GM19238 (cell line): ENCODE data around the gene MAP3K2.
"Not testable (repeated sequence)": the region's sequence is repeated elsewhere in the genome, so short reads cannot be mapped to it uniquely, and the experiment has no call there.

Experiments
- DNase-seq: peaks from one replicate; pipeline ENCODE4 v3.0.0; 2011; ENCODE audit warnings: low spot score; ENCODE audit not compliant: insufficient read length

The MAP3K2 gene

DNA sequence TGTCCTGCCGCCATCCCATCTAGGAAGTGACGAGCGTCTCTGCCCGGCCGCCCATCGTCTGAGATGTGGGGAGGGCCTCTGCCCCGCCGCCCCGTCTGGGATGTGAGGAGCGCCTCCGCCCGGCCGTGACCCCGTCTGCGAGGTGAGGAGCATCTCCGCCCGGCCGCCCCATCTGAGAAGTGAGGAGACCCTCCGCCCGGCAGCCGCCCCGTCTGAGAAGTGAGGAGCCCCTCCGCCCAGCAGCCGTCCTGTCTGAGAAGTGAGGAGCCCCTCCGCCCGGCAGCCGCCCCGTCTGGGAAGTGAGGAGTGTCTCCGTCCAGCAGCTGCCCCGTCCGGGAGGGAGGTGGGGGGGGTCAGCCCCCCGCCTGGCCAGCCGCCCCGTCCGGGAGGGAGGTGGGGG is 34.6 kb downstream of the MAP3K2 start:
- not testable (repeated sequence) for DNase-seq

GRCh38 chr2:127351603-127352002 is 36.2 kb downstream of the MAP3K2 start:
- DNase-seq, result no peak

DNA sequence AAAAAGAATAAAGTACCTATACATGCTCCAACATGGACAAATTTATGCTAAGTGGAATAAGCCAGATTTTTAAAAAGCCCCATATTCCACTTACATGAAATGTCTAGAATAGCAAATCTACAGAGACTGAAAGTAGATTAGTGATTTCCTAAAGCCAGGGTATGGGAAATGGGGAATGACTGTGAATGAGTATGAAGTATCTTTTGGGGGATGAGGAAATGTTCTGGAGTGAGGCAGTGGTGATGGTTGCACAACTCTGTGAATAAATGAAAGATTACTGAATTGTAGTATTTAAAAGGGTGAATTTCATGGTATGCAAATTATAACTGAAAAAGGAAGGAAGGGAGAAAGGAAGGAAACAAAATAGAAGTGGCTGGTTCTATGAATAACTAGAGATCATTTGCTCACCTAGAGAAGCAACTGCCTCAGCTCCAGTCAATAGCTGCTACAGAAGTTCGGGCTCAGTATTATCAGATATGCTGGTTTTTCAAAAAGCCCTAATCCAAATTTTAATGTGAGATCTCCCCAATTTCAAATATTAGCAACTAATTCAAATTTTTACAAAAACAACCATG is 39.3 kb downstream of the MAP3K2 start:
- DNase-seq, result no peak

DNA sequence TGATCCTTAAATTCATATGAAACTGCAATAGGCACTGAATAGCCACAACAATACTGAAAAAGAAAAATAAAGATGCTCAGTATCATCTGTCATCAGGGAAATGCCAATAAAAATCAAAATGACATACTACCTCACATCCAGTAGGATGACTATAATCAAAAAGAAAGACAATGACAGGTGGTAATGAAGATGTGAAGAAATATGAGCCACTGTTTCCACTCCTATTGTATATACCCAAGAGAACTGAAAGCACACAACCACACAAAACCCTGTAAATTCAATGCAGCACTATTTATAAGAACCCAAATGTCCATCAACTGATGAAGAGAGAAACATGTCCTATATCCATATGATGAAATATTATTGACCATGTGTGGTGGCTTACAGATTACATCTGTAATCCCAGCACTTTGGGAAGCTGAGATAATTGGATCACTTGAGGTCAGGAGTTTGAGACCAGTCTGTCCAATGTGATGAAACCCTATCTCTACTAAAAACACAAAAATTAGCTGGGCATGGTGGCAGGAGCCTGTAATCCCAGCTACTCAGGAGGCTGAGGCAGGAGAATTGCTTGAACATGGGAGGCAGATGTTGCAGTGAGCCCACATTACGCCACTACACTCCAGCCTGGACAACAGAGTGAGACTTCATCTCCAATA is 39.9 kb downstream of the MAP3K2 start:
- no peak for DNase-seq

- no peak for DNase-seq
Observed at GRCh38 chr2:127347015-127347414, 40.8 kb downstream of the MAP3K2 start.

DNA sequence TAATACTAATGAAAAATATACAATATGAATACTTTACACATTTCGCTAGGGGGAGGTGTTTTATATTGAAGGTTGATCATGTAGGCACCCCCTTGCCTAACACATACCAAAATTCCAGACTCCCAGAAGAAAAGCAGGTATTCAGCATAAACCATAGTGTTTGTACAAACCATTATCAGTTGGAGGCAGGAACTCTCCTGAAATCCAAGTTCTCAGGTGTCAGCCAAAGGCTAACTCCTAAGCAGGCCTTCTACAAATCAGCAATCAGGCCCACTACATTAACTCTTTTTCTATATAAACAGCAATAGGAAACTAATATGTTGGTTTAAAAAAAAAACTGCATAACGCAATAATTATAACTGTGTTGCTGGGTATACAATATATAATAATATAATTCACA is 44.5 kb downstream of the MAP3K2 start:
- DNase-seq, result no peak

GRCh38 chr2:127342101-127342500 is 45.7 kb downstream of the MAP3K2 start:
- no peak for DNase-seq

DNA sequence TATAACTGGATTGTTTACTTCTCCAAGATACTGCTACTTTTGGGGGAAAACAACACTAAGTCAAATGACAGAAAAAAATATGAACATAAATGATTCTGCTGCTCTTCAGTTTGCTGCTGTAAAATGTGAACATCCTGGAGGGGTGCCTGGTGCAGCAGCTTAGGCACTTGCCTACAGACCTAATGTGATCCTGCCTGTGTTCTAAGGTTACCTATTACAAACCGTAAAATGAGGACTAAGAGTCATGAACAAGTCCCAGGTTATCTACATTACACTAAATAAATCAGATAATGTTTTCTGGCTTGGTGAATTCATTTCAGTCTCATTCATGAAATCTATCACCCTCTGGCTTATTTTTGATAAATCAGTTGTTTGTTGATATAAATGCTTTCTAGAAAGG is 55.4 kb downstream of the MAP3K2 start:
- no peak for DNase-seq

DNA sequence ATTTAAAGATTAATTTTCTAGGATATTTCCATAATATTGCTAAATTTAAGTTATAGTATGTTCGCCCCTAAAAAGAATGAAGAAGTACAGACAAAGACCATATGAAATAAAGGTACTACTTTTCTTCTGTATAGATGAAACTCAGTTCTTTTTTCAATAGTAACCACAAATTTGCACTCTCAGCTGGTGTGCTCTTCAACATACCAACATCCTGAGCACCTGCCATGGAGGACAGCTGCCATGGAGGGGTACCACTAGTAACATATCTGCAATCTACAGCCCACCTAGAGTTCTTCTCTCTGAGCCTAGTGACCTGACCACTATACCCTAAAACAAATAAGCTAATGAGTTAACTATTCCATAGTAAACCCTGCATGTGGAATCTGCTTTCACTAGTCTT is 57.0 kb downstream of the MAP3K2 start:
- DNase-seq, result no peak

GRCh38 chr2:127326289-127326945 is 61.4 kb downstream of the MAP3K2 start:
- no peak for DNase-seq

DNA sequence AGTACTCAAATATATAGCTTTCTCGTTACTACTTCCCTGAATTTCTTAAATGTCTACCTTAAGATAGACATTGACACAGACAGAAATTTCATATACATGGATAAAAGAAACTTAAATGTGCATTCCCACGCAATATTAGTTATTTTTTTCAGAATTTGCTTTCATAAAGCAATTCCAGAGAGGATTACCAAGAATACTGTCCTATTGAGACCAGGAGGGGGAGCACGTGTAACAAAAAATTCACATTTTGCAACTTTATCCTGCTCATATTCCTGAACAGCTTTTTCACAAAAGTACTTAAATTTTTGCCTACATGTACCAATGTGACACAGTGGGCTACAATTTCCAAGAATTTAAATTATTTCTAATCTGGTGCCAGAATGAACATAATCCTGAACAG is 63.1 kb downstream of the MAP3K2 start:
- DNase-seq, result no peak

DNA sequence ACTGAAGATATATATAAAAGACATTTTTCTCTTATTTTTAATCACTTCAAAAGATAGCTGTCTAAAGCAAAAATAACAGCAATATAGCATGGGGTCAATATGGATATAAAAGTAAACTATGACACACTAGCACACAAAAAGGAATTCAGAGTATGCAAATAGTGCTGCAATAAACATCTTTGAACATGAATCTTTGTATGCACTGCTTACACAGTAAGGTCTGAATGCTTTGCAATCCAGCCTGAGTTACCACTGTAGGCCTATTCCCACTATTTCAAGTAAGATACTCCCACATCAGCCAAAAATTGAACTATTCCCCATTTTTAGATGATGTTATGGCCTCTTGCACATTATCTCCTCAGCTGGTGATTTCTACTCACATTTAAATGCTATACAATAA is 66.5 kb downstream of the MAP3K2 start:
- DNase-seq, result no peak

- no peak for DNase-seq
Observed at GRCh38 chr2:127320586-127321275, 67.0 kb downstream of the MAP3K2 start.

DNA sequence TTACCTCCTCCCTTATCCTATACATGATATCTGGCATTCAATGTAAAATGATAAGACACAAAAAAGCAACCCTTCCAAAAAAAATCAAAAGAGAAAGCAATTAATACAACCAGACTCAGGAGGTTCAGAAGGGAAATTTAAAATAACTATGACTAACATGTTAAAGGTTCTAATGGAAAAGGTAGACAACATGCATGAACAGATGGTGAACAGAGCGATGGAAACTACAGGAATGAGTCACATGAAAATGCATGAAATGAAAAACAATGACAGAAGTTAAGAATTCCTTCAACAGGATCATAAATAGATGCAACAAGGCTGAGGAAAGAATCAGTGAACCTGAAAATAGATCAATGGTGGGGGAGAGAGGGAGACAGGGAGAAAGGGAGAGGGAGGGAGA is 67.7 kb downstream of the MAP3K2 start:
- no peak for DNase-seq

DNA sequence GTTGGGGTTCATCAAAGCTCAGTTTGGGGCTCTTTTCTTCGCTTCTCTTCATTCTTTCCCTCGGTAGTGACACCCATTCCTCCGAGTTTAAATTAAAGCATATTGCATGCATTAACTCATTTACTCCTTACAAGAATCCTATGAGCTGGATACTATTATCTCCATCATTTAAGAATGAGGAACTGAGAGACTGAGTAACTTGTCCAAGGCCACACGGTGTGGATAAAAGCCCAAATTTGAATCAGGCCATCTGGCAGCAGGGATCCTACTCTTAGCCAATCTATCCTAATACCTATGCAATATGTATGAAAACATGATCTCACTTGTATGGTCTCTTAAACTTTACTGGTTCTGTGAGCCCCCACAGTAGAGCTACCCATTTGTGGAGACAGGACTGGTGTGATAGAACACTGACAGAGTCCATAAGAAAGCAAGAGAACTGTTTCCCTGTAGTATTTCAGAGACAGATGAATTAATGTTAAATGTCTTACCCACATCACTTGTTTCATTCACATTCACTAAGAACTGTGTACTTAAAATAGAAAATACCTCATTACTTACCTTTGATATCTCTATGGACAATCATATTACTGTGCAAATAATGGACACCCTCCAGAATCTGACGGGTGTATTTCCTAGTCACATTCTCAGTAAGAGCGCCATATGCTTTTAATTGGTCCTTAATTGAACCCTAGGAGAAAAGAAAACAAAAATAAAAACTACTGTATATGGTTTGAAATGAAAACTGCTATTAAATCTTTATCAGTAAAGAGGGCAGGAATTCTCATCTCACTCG is 73.4 kb downstream of the MAP3K2 start:
- no peak for DNase-seq

- DNase-seq, result no peak
Observed at GRCh38 chr2:127313406-127313805, 74.4 kb downstream of the MAP3K2 start.

GRCh38 chr2:127310980-127311379 is 76.8 kb downstream of the MAP3K2 start:
- DNase-seq, result no peak

DNA sequence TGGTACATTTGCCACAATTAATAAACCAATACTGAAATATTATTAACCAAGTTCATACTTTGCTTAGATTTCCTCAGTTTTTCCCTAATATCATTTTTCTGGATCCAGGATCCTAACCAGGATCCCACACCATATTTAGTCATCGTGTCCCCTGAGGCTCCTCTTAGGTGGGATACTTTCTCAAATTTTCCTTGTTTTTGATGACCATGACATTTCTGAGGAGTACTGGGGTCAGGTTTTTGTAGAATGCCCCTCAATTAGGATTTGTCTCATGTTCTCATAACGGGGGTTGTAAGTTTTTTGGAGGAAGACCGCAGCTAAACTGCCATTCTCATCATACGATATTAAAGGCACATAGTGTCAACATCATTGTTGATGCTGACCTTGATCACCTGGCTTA is 78.3 kb downstream of the MAP3K2 start:
- DNase-seq, result no peak

GRCh38 chr2:127308586-127309138 is 79.1 kb downstream of the MAP3K2 start:
- DNase-seq, result no peak

- no peak for DNase-seq
Observed at GRCh38 chr2:127305990-127306585, 81.7 kb downstream of the MAP3K2 start.

DNA sequence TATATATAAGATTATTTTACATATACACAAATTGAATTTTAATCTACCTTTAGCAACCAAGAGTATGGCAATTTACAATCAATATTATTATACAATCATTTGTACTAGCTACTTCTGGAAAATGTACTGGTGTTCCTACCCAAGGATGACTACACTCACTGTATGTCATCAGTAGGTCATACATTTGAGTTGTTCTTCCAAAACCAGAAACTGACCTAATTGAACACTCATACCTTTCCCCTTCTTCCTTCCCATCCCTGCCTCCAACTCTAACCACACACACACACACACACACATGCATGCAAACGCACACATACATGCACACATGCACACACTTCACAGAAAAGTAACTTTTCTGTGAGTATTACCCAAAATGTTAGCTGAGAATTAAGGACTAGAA is 85.6 kb downstream of the MAP3K2 start:
- DNase-seq, result no peak
